HepG2 (cell line): Measurements from ENCODE around the gene CMTM3. TPM values are rescaled to one million over a fixed set of nuclear protein-coding genes. Genes with fewer than 3 reads are reported as not detected.

ENCODE experiments used
- CBX2 ChIP-seq, 2 experiments: fragments of 200-600 bp in 1 of 2; sonication (generic); formaldehyde crosslinking in 1 of 2; IDR thresholded peaks; 2 replicates each; pipeline versions ENCODE4 v1.7.0 to v1.8.1; 2018 to 2022; ENCODE audit warnings: low read depth in 2 of 2, low read length in 1 of 2, mild to moderate bottlenecking in 1 of 2, missing genetic modification reagents in 1 of 2
- GATAD1 ChIP-seq: IDR thresholded peaks from 2 replicates; pipeline ENCODE4 v1.6.1; 2016; ENCODE audit warnings: missing genetic modification reagents, missing compliant biosample characterization
- GATAD2A ChIP-seq: IDR thresholded peaks from 2 replicates; pipeline ENCODE4 v1.6.1; 2016
- IRX3 ChIP-seq: sonication (generic); formaldehyde crosslinking; IDR thresholded peaks from 2 replicates; pipeline ENCODE4 v1.8.1; 2023; ENCODE audit warnings: mild to moderate bottlenecking, low read depth, missing genetic modification reagents, borderline replicate concordance
- KDM5B ChIP-seq: sonication (generic); formaldehyde crosslinking; IDR thresholded peaks from 2 replicates; pipeline ENCODE4 v1.4.0; 2020; ENCODE audit warnings: missing genetic modification reagents, mild to moderate bottlenecking, borderline replicate concordance
- KLF11 ChIP-seq: IDR thresholded peaks from 2 replicates; pipeline ENCODE4 v1.6.1; 2016; ENCODE audit warnings: missing compliant biosample characterization
- NR2F1 ChIP-seq, 2 experiments: fragments of 450-650 bp in 1 of 2; formaldehyde crosslinking in 1 of 2; IDR thresholded peaks; 2 replicates each; pipeline versions ENCODE4 v1.5.0 to v1.6.1; 2016 to 2020; ENCODE audit warnings: mild to moderate bottlenecking in 1 of 2, missing compliant biosample characterization in 1 of 2, missing genetic modification reagents in 1 of 2, moderate library complexity in 1 of 2
- PAX8 ChIP-seq: sonication (generic); formaldehyde crosslinking; IDR thresholded peaks from 2 replicates; pipeline ENCODE4 v1.8.0; 2022; ENCODE audit warnings: mild to moderate bottlenecking, missing genetic modification reagents, borderline replicate concordance
- REPIN1 ChIP-seq: sonication (generic); formaldehyde crosslinking; IDR thresholded peaks from 2 replicates; pipeline ENCODE4 v1.8.0; 2022; ENCODE audit warnings: missing genetic modification reagents, low read depth, mild to moderate bottlenecking, borderline replicate concordance
- SMC3 ChIP-seq: IDR thresholded peaks from 2 replicates; pipeline ENCODE4 v1.6.1; 2011; ENCODE audit warnings: low read length, improper control_type of control experiment
- SOX5 ChIP-seq: IDR thresholded peaks from 2 replicates; pipeline ENCODE4 v1.6.1; 2016; ENCODE audit warnings: borderline replicate concordance
- STAG1 ChIP-seq: sonication (generic); formaldehyde crosslinking; IDR thresholded peaks from 2 replicates; pipeline ENCODE4 v1.4.0; 2020; ENCODE audit warnings: missing genetic modification reagents
- TOPORS ChIP-seq: sonication (generic); formaldehyde crosslinking; IDR thresholded peaks from 2 replicates; pipeline ENCODE4 v1.8.0; 2023; ENCODE audit warnings: mild to moderate bottlenecking, missing genetic modification reagents
- ZMYM4 ChIP-seq: sonication (generic); formaldehyde crosslinking; IDR thresholded peaks from 2 replicates; pipeline ENCODE4 v1.8.1; 2023; ENCODE audit warnings: mild to moderate bottlenecking, missing genetic modification reagents
- ZNF564 ChIP-seq: sonication (generic); formaldehyde crosslinking; IDR thresholded peaks from 2 replicates; pipeline ENCODE4 v1.8.1; 2023; ENCODE audit warnings: mild to moderate bottlenecking, missing genetic modification reagents
- ZNF724P ChIP-seq: sonication (generic); formaldehyde crosslinking; IDR thresholded peaks from 2 replicates; pipeline ENCODE4 v1.8.0; 2022; ENCODE audit warnings: missing genetic modification reagents, borderline replicate concordance
- ZNF776 ChIP-seq: sonication (generic); formaldehyde crosslinking; IDR thresholded peaks from 2 replicates; pipeline ENCODE4 v1.4.0; 2020; ENCODE audit warnings: mild to moderate bottlenecking, missing genetic modification reagents
- polyA plus RNA-seq, 8 experiments: library from polyadenylated mRNA; depleted of rRNA in 3 of 8; stranded (reverse) in 7 of 8; unstranded in 1 of 8; fragments of >200 nt; fragmentation: Illumina TruSeq in 4 of 8; extraction: Trizol in 4 of 8; gene quantifications; 2 replicates each; pipeline versions ENCODE4 v1.2.1 to v1.2.3, GENCODE V29; 2011 to 2016; ENCODE audit warnings: low read depth in 4 of 8, missing spikeins in 1 of 8, mixed read lengths in 1 of 8; ENCODE audit not compliant: insufficient read depth in 1 of 8
- total RNA-seq, 5 experiments: library from RNA; depleted of rRNA; stranded (reverse); fragments of >200 nt; fragmentation: Illumina TruSeq; extraction: Trizol; gene quantifications; 2 replicates each; pipeline ENCODE4 v1.2.3, GENCODE V29; 2016; ENCODE audit warnings: low read depth in 1 of 5
- TF ChIP-seq, protein P1 (sequence below), 2 experiments: sonication (generic) in 1 of 2; formaldehyde crosslinking in 1 of 2; IDR thresholded peaks; 2 replicates each; pipeline versions ENCODE4 v1.4.0 to v1.6.1; 2018 to 2020; ENCODE audit warnings: missing genetic modification reagents in 2 of 2, borderline replicate concordance in 1 of 2, low read depth in 1 of 2, mild to moderate bottlenecking in 1 of 2, missing biosample characterization in 1 of 2
- TF ChIP-seq, protein P2 (sequence below): IDR thresholded peaks from 2 replicates; pipeline ENCODE4 v1.6.1; 2016; ENCODE audit warnings: missing compliant biosample characterization, missing genetic modification reagents, borderline replicate concordance
- TF ChIP-seq, protein P3 (sequence below): IDR thresholded peaks from 2 replicates; pipeline ENCODE4 v1.6.1; 2016; ENCODE audit warnings: low read depth, borderline replicate concordance
- TF ChIP-seq, protein P4 (sequence below): sonication (generic); formaldehyde crosslinking; IDR thresholded peaks from 2 replicates; pipeline ENCODE4 v1.5.0; 2020; ENCODE audit warnings: missing genetic modification reagents
- TF ChIP-seq, protein P5 (sequence below): IDR thresholded peaks from 2 replicates; pipeline ENCODE4 v1.6.1; 2016; ENCODE audit warnings: mild to moderate bottlenecking

CMTM3 gene
- total and polyA plus RNA-seq, 2 of the 13 experiments (the other 11 are each of a cell fraction or from before 2014, with no cell fraction given) = 29.2 to 48.7 TPM

DNA sequence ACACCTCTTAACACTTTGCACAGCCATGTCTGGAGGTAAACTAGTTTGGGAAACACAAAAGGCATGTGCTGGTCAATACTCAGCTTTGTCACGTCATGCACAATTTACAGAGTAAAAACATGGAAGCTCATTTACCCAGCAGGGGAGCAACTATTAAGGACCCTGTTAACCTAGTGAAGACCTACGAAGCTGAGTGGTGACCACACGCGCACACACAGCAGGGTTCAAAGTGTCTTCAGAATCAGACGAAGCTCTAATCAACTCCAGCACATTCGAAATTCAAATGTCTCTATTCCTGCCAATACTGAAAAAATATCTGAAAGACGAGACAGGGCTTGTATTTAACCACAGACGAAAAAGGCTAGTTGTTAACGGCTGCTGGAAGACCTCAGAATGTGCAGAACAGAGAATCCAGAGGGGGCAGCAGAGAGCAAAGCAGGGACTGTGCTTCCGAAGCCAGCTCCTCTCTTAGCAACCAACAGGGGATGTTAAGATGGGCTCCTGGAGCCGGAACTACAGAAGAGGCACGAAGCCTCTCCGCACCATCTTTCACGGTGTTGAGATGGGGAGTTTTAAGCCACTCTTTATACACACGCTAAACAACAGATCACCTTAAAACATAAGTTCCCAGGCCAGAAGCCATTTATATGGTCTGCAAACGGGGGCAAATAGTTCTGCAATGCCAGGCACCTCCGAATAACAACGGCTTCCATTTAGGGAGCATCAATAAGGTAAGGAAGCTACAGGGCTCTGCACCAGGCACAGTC, 46.4 kb downstream of the CMTM3 start (continued):
- TF ChIP-seq TOPORS (peak; percentile 39; the same call in 1 of the 2 replicates), SOX5 (CRISPR knock-in tag) (no peak), ZNF724P (CRISPR knock-in tag) (peak; percentile 99), NR2F1 (CRISPR knock-in tag; IDR thresholded peaks at IDR 0.05) (0 out of 4 replicates have a peak, but pooled peaks of 1 of the 2 experiments have one; percentile 9), IRX3 (no peak), REPIN1 (CRISPR knock-in tag) (0 out of 2 replicates have a peak, but pooled peaks have one; percentile 35), ZNF776 (CRISPR knock-in tag) (no peak), ZNF564 (CRISPR knock-in tag) (no peak), SMC3 (peak; percentile 50; the same call in 1 of the 2 replicates), STAG1 (peak; percentile 72), PAX8 (CRISPR knock-in tag) (0 out of 2 replicates have a peak, but pooled peaks have one; percentile 68), KDM5B (CRISPR knock-in tag) (peak; percentile 43; the same call in 1 of the 2 replicates), GATAD1 (CRISPR knock-in tag) (peak; percentile 41; the same call in 1 of the 2 replicates), KLF11 (CRISPR knock-in tag) (peak; percentile 72; the same call in 1 of the 2 replicates), ZMYM4 (CRISPR knock-in tag) (peak; percentile 49; the same call in 1 of the 2 replicates), CBX2 (IDR thresholded peaks at IDR 0.05; ENCODE audit: low read depth, low read length) (no peak), CBX2 (CRISPR knock-in tag; IDR thresholded peaks at IDR 0.05; ENCODE audit: low read depth) (no peak), GATAD2A (peak; percentile 63)
- TF ChIP-seq, protein P1, sequence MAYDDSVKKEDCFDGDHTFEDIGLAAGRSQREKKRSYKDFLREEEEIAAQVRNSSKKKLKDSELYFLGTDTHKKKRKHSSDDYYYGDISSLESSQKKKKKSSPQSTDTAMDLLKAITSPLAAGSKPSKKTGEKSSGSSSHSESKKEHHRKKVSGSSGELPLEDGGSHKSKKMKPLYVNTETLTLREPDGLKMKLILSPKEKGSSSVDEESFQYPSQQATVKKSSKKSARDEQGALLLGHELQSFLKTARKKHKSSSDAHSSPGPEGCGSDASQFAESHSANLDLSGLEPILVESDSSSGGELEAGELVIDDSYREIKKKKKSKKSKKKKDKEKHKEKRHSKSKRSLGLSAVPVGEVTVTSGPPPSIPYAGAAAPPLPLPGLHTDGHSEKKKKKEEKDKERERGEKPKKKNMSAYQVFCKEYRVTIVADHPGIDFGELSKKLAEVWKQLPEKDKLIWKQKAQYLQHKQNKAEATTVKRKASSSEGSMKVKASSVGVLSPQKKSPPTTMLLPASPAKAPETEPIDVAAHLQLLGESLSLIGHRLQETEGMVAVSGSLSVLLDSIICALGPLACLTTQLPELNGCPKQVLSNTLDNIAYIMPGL (CRISPR knock-in tag; IDR thresholded peaks at IDR 0.05; ENCODE audit: borderline replicate concordance in 1 of 2, low read depth in 1 of 2) = peak; percentile 35 to 82; a peak in 3 of 4 replicates
- TF ChIP-seq, protein P2, sequence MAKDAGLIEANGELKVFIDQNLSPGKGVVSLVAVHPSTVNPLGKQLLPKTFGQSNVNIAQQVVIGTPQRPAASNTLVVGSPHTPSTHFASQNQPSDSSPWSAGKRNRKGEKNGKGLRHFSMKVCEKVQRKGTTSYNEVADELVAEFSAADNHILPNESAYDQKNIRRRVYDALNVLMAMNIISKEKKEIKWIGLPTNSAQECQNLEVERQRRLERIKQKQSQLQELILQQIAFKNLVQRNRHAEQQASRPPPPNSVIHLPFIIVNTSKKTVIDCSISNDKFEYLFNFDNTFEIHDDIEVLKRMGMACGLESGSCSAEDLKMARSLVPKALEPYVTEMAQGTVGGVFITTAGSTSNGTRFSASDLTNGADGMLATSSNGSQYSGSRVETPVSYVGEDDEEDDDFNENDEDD (CRISPR knock-in tag) = 0 out of 2 replicates have a peak, but pooled peaks have one; percentile 26
- TF ChIP-seq, protein P3, sequence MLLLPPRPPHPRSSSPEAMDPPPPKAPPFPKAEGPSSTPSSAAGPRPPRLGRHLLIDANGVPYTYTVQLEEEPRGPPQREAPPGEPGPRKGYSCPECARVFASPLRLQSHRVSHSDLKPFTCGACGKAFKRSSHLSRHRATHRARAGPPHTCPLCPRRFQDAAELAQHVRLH (CRISPR knock-in tag) = peak; percentile 33; the same call in 1 of the 2 replicates
- TF ChIP-seq, protein P4, sequence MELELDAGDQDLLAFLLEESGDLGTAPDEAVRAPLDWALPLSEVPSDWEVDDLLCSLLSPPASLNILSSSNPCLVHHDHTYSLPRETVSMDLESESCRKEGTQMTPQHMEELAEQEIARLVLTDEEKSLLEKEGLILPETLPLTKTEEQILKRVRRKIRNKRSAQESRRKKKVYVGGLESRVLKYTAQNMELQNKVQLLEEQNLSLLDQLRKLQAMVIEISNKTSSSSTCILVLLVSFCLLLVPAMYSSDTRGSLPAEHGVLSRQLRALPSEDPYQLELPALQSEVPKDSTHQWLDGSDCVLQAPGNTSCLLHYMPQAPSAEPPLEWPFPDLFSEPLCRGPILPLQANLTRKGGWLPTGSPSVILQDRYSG (CRISPR knock-in tag) = no peak
- TF ChIP-seq, protein P5, sequence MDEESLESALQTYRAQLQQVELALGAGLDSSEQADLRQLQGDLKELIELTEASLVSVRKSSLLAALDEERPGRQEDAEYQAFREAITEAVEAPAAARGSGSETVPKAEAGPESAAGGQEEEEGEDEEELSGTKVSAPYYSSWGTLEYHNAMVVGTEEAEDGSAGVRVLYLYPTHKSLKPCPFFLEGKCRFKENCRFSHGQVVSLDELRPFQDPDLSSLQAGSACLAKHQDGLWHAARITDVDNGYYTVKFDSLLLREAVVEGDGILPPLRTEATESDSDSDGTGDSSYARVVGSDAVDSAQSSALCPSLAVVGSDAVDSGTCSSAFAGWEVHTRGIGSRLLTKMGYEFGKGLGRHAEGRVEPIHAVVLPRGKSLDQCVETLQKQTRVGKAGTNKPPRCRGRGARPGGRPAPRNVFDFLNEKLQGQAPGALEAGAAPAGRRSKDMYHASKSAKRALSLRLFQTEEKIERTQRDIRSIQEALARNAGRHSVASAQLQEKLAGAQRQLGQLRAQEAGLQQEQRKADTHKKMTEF (CRISPR knock-in tag) = 0 out of 2 replicates have a peak, but pooled peaks have one; percentile 44
